Mucosa of descending colon (tissue), 3 donors: ENCODE data around the gene PPP1R1B. TPM values are rescaled to one million over a fixed set of nuclear protein-coding genes. Genes with fewer than 3 reads are reported as not detected.

Source experiments
- ATAC-seq: fragments of 200-7000 bp; cut with Tn5 transposase; one replicate; pipeline ENCODE4 v1.9.1; 2020; ENCODE audit warnings: mild to moderate bottlenecking, moderate library complexity
- DNase-seq, 3 donors: peaks; one replicate each; pipeline ENCODE4 v3.0.0-alpha.2; 2020
- H3K36me3 ChIP-seq: fragments of 200-600 bp; one replicate; pipeline ENCODE4 v1.8.0; 2021; ENCODE audit warnings: low read depth, mild to moderate bottlenecking
- H3K4me1 ChIP-seq: fragments of 200-600 bp; one replicate; pipeline ENCODE4 v1.8.0; 2021; ENCODE audit warnings: low read depth, mild to moderate bottlenecking
- H3K4me3 ChIP-seq: fragments of 200-600 bp; one replicate; pipeline ENCODE4 v1.8.0; 2021; ENCODE audit warnings: mild to moderate bottlenecking
- H3K9me3 ChIP-seq: fragments of 200-600 bp; one replicate; pipeline ENCODE4 v1.8.0; 2021; ENCODE audit warnings: mild to moderate bottlenecking
- intact Hi-C, 2 donors: fragments of 100-400 bp; cut with DNase I in 1 of 2; cut with micrococcal nuclease in 1 of 2; formaldehyde crosslinking; loops; one replicate each; pipeline versions ENCODE4 v1.11.0 to v1.11.1; 2022; cut with DNase I, micrococcal nuclease
- long read RNA-seq, 2 donors: library from polyadenylated mRNA; unstranded; transcript quantifications; one replicate each; pipeline ENCODE4 v2.0.0, GENCODE V29; 2019 to 2021
- total RNA-seq, 3 donors: library from RNA; stranded (reverse); fragmentation: NEBNext Ultra II Directional in 2 of 3; extraction: Animal tissue kit (Norgen Biotek cat#: 25700) in 2 of 3; gene quantifications; one replicate each; pipeline versions ENCODE4 v1.2.1 to v1.2.4, GENCODE V29; 2021 to 2023
- TF ChIP-seq, protein P1 (sequence below): fragments of 200-600 bp; IDR thresholded peaks from one replicate; pipeline ENCODE4 v1.8.0; 2022; ENCODE audit warnings: antibody characterized with exemption, mild to moderate bottlenecking
- donor health status: DM: no; HTN: no; CAD: no; lungs with moderate emphysema.
- donor health status: DM: no; HTN: no; CAD: no.
- donor health status: DM: no; HTN: yes; CAD: no.

The PPP1R1B gene
- 100 to 1,000 TPM; 108 to 362 (median 356) TPM for total RNA-seq
- long read RNA-seq, donor 1, partial matches to known transcripts = 2 of 6 reads
- long read RNA-seq, donor 1, other reads (novel, unspliced or antisense) = 1 of 6 reads
- long read RNA-seq, donor 2, partial matches to known transcripts = 11 of 17 reads
- long read RNA-seq, donor 2, other reads (novel, unspliced or antisense) = 2 of 17 reads

DNA sequence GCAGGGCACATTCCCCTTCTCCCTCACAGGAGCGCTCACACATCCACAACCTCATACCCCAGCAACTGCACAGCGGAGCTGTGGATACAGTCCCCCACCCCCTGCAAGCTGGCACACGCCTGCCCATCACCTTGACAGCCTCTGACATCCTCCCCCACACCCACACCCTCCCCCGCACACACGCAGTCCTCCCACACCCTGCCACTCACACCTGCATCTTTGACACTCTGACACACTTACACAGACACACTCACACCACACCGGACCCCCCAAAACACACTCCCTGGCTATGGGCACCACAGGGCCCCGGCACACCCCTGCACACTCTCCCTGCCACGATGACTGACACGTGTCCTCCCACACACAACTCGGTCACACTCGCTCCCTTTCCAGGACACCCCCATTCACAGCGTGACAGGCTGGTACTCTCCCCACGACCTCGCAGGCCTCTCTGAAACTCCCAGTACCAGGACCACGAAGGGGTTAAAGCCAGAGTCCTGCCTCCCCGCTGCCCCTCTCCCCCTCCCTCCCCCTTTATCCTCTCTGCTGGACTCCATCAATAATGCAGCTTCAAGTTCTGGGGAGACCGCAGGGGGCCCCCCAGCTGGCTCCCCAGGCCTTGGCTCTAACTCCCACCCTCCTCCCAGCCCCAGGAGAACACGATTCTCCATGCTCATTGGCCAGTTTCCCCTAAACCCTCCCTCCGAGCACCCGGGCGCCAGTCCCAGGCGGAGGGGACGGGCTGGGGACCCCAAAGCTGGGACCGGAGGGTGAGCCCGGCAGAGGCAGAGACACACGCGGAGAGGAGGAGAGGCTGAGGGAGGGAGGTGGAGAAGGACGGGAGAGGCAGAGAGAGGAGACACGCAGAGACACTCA, at the start of gene PPP1R1B:
Gene PPP1R1B (plus strand): TSS at position 782 of the 876 bp plus-strand sequence. CDS start 441 bp downstream, outside the sequence.
- Histone ChIP-seq H3K4me3 (peak within 1 kb of the TSS; percentile 47), H3K4me1 (peaks cover 28% of the 10 kb centered on the region), H3K36me3 (no peaks in the 10 kb centered on the region), H3K9me3 (no peaks in the 10 kb centered on the region)
- ATAC-seq (peak; percentile 3), DNase-seq (peak in 2 of 3 donors; percentile 64 to 75)
- TF ChIP-seq, protein P1, sequence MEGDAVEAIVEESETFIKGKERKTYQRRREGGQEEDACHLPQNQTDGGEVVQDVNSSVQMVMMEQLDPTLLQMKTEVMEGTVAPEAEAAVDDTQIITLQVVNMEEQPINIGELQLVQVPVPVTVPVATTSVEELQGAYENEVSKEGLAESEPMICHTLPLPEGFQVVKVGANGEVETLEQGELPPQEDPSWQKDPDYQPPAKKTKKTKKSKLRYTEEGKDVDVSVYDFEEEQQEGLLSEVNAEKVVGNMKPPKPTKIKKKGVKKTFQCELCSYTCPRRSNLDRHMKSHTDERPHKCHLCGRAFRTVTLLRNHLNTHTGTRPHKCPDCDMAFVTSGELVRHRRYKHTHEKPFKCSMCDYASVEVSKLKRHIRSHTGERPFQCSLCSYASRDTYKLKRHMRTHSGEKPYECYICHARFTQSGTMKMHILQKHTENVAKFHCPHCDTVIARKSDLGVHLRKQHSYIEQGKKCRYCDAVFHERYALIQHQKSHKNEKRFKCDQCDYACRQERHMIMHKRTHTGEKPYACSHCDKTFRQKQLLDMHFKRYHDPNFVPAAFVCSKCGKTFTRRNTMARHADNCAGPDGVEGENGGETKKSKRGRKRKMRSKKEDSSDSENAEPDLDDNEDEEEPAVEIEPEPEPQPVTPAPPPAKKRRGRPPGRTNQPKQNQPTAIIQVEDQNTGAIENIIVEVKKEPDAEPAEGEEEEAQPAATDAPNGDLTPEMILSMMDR = no peak
- intact Hi-C loops = loop anchor here in 1 of 2 donors (10.0 kb wide), 1 partner anchor 128 kb away; no protein-coding TSS in a partner anchor

DNA sequence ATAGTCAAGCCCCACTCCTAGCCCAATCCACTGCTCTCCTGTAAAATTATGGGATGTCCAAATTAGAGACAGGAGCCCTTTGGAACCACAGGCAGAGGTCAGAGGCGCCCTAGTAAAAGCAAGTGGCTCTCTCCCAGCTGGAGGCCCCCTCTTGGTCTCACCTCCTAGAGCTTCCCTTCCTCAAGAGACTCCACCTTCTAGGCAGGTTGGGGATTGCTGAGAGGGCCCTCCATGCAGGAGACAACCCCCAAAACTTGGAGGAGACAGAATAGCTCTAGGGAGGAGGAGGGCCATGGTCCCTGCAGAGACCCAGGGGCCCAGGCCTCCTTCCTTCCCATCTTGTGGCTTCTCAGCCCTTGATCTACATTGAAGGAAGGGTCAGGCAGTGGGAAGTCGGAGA, 48.5 kb upstream of the PPP1R1B start:
- TF ChIP-seq, protein P1 = no peak
- H3K4me3 ChIP-seq = no peak overlapping the region
- no peaks in the 10 kb centered on the region for H3K36me3 ChIP-seq
- H3K4me1 ChIP-seq = peaks cover 1% of the 10 kb centered on the region
- H3K9me3 ChIP-seq = no peaks in the 10 kb centered on the region
- ATAC-seq (no peak), DNase-seq (no peak)
- intact Hi-C loops = no loop called here

DNA sequence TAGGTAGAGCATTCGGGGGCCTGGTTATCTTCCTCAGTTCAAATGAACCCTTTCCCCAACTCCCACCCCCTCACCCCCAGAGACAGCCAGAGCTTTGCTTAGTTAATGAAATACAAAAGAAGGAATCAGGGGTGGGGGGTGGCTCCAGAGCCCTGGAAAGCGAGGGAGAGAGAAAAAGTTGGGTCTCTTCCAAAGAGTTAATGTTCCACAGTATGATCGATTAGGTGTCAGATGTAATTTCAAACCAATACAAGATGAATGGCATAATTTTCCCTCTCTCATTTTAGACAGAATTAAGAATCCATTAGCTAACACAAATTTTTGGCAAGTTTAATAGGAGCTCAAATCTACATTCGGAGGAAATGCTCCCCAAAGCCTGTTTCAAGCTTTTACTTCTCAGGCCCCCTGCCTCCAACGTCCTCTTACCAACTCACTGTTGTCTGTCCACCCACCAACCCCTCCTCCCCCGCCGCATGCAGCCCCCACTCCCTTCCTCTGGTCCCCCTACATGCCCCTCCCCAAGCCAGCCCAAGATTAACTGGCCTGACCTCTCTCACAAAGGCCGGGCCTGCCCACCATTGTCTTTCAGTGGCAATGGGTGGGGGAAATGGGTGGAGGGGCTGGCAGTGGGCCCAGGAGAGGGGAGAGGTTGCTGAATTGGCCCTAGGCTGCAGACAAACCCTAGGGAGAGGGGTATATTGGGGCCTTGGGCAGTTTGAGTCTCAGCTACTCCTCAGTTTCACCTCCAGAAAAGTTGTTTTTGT, 47.3 kb upstream of the PPP1R1B start:
- ATAC-seq = no peak
- intact Hi-C loops = no loop called here
- H3K9me3 ChIP-seq = no peaks in the 10 kb centered on the region
- no peaks in the 10 kb centered on the region for H3K36me3 ChIP-seq
- TF ChIP-seq, protein P1 = no peak
- H3K4me1 ChIP-seq = no peaks in the 10 kb centered on the region
- no peak overlapping the region for H3K4me3 ChIP-seq
- DNase-seq = no peak

DNA sequence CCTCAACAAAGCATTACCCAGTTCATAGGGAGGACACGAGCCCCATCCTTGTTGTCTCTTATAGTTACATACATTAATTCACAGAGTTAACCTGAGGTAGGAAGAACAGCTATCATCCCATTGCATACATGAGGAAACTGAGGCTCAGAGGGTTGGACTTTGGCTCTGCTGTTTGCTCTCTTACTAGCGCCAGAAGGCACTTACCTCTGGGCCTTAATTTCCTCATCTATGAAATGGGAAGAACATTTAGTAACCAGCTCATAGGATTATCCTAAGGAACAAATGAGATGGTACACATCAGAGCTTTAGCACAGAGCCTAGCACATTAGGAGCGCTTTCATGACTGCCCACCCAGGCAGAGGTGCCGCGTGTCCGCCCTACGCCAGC, 46.7 kb upstream of the PPP1R1B start:
- Histone ChIP-seq H3K4me1 (no peaks in the 10 kb centered on the region), H3K9me3 (no peaks in the 10 kb centered on the region), H3K4me3 (no peak overlapping the region), H3K36me3 (no peaks in the 10 kb centered on the region)
- DNase-seq (no peak), ATAC-seq (no peak)
- TF ChIP-seq, protein P1 = no peak
- intact Hi-C loops = no loop called here

DNA sequence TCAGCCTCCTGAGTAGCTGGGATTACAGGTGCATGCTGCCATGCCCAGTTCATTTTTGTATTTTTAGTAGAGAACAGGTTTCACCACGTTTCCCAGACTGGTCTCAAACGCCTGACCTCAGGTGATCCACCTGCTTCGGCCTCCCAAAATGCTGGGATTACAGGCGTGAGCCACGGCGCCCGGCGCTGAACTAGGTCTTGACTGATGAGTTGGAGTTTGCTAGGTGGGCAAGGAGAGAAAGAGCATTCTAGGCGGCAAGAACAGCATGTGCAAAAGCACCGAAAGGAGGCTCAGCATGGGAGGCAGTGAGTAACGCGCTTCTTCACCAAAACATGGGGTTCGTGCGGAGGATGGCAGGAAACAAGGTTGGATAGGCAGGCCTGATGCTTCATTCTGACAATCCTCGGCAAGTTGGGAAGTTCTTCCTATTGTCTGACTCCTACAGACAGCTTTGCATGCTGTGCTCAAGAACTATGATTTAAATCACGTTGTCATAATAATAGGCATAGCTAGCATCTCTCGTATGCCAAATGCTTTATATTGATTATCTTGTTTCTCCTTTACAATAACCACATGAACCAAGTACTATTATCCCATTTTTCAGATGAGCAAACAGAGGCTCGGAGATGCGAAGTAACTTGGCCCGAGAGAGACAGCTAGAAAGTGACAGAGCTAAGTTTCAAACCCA, 45.5 kb upstream of the PPP1R1B start:
- no peaks in the 10 kb centered on the region for H3K4me1 ChIP-seq
- no peaks in the 10 kb centered on the region for H3K9me3 ChIP-seq
- no peaks in the 10 kb centered on the region for H3K36me3 ChIP-seq
- TF ChIP-seq, protein P1 = no peak
- ATAC-seq (no peak), DNase-seq (no peak)
- H3K4me3 ChIP-seq = no peak overlapping the region
- intact Hi-C loops = no loop called here
